Osteocyte (in vitro differentiated cells): Measurements from ENCODE around the gene COL4A1. TPM values are rescaled to one million over a fixed set of nuclear protein-coding genes. Genes with fewer than 3 reads are reported as not detected.
A peak's percentile ranks its signal among the peaks of the same experiment; 100 is the strongest.

Experiments
- DNase-seq: peaks from one replicate; pipeline ENCODE4 v3.0.0; 2021; ENCODE audit warnings: mixed read lengths; ENCODE audit not compliant: unreplicated experiment; ENCODE audit errors: extremely low spot score
- H3K27ac Mint-ChIP-seq: one replicate; pipeline ENCODE4 v1.8.0; 2021; ENCODE audit warnings: mild to moderate bottlenecking, mixed read lengths; ENCODE audit not compliant: unreplicated experiment
- H3K27me3 Mint-ChIP-seq: one replicate; pipeline ENCODE4 v1.8.0; 2021; ENCODE audit warnings: mixed read lengths; ENCODE audit not compliant: unreplicated experiment
- H3K36me3 Mint-ChIP-seq: one replicate; pipeline ENCODE4 v1.8.0; 2021; ENCODE audit warnings: mixed read lengths; ENCODE audit not compliant: unreplicated experiment
- H3K4me1 Mint-ChIP-seq: one replicate; pipeline ENCODE4 v1.8.0; 2021; ENCODE audit warnings: mixed read lengths; ENCODE audit not compliant: unreplicated experiment
- H3K4me3 Mint-ChIP-seq: one replicate; pipeline ENCODE4 v1.8.0; 2021; ENCODE audit warnings: mild to moderate bottlenecking, moderate library complexity, mixed read lengths; ENCODE audit not compliant: unreplicated experiment
- H3K9me3 Mint-ChIP-seq: one replicate; pipeline ENCODE4 v1.8.0; 2021; ENCODE audit warnings: mixed read lengths; ENCODE audit not compliant: unreplicated experiment
- CTCF ChIP-seq: fragments of 200-600 bp; sonication (generic); IDR thresholded peaks from 2 replicates; pipeline ENCODE4 v1.5.0; 2021; ENCODE audit warnings: antibody characterized with exemption, mild to moderate bottlenecking, moderate library complexity
- total RNA-seq: library from RNA; stranded (reverse); gene quantifications from 2 replicates; pipeline ENCODE4 v1.2.1, GENCODE V29; 2021

The COL4A1 gene
- total RNA-seq, 1 donor from 2014 or later = 3,181 TPM

- H3K36me3 Mint-ChIP-seq = peaks cover 27% of the 10 kb centered on the region
- H3K4me1 Mint-ChIP-seq = peaks cover 87% of the 10 kb centered on the region
- TF ChIP-seq CTCF = no peak
- no peak overlapping the region for H3K4me3 Mint-ChIP-seq
- DNase-seq = no peak
- no peaks in the 10 kb centered on the region for H3K27me3 Mint-ChIP-seq
- H3K9me3 Mint-ChIP-seq = no peaks in the 10 kb centered on the region
- H3K27ac Mint-ChIP-seq = peak overlapping the region; percentile 97
These were observed 34.7 kb upstream of the COL4A1 start for GRCh38 chr13:110341445-110342244.

GRCh38 chr13:110340812-110341444 lies 34.0 kb upstream of the COL4A1 start:
- Mint-ChIP-seq H3K4me3 (peak overlapping the region; percentile 9), H3K36me3 (peaks cover 31% of the 10 kb centered on the region), H3K27ac (peak overlapping the region; percentile 97), H3K4me1 (peaks cover 87% of the 10 kb centered on the region), H3K9me3 (no peaks in the 10 kb centered on the region), H3K27me3 (no peaks in the 10 kb centered on the region)
- DNase-seq = no peak
- no peak for TF ChIP-seq CTCF

GRCh38 chr13:110339975-110340550 lies 33.1 kb upstream of the COL4A1 start:
- no peak for DNase-seq
- H3K36me3 Mint-ChIP-seq = peaks cover 39% of the 10 kb centered on the region
- H3K4me1 Mint-ChIP-seq = peaks cover 94% of the 10 kb centered on the region
- TF ChIP-seq CTCF = no peak
- H3K9me3 Mint-ChIP-seq = no peaks in the 10 kb centered on the region
- no peaks in the 10 kb centered on the region for H3K27me3 Mint-ChIP-seq
- H3K4me3 Mint-ChIP-seq = no peak overlapping the region
- peak overlapping the region; percentile 97 for H3K27ac Mint-ChIP-seq

GRCh38 chr13:110339263-110339662 lies 32.3 kb upstream of the COL4A1 start:
- Mint-ChIP-seq H3K9me3 (no peaks in the 10 kb centered on the region), H3K27me3 (no peaks in the 10 kb centered on the region), H3K4me3 (peak overlapping the region; percentile 5), H3K27ac (peak overlapping the region; percentile 97), H3K36me3 (peaks cover 41% of the 10 kb centered on the region), H3K4me1 (peaks cover 97% of the 10 kb centered on the region)
- DNase-seq = no peak
- TF ChIP-seq CTCF = no peak
